ENCODE data around the gene GXYLT2. TPM values are rescaled to one million over a fixed set of nuclear protein-coding genes. Genes with fewer than 3 reads are reported as not detected.

The GXYLT2 gene
- total and polyA plus RNA-seq, 2 of the 13 experiments (the other 11 are each of a cell fraction or from before 2014, with no cell fraction given) = 4.3 to 6.9 TPM

GRCh38 chr3:72890166-72890925, 2.5 kb downstream of the GXYLT2 start (continued):
- TF ChIP-seq ZNF333 (CRISPR knock-in tag; IDR thresholded peaks at IDR 0.05; ENCODE audit: borderline replicate concordance) (no peak), CEBPB (IDR thresholded peaks at IDR 0.05; ENCODE audit: borderline replicate concordance, low read depth, low read length) (peak; percentile 77), KDM4B (CRISPR knock-in tag; IDR thresholded peaks at IDR 0.05) (no peak), ZNF317 (CRISPR knock-in tag; IDR thresholded peaks at IDR 0.05) (no peak), HNF4A (CRISPR knock-in tag; IDR thresholded peaks at IDR 0.05) (peak; percentile 79), ZNF770 (CRISPR knock-in tag; IDR thresholded peaks at IDR 0.05) (no peak), LRRFIP1 (CRISPR knock-in tag; conservative IDR thresholded peaks at IDR 0.05) (no peak), ZNF496 (CRISPR knock-in tag; IDR thresholded peaks at IDR 0.05; ENCODE audit: insufficient replicate concordance) (no peak)

Measured in HepG2 (cell line).